DMS 273 (cell line): ENCODE results near the gene TMEM59L.
A peak's percentile ranks its signal among the peaks of the same experiment; 100 is the strongest.

ENCODE experiments used
- DNase-seq: peaks from one replicate; lab custom pipeline; 2025; ENCODE audit not compliant: unreplicated experiment; lab: John Stamatoyannopoulos, UW

Gene TMEM59L

DNA sequence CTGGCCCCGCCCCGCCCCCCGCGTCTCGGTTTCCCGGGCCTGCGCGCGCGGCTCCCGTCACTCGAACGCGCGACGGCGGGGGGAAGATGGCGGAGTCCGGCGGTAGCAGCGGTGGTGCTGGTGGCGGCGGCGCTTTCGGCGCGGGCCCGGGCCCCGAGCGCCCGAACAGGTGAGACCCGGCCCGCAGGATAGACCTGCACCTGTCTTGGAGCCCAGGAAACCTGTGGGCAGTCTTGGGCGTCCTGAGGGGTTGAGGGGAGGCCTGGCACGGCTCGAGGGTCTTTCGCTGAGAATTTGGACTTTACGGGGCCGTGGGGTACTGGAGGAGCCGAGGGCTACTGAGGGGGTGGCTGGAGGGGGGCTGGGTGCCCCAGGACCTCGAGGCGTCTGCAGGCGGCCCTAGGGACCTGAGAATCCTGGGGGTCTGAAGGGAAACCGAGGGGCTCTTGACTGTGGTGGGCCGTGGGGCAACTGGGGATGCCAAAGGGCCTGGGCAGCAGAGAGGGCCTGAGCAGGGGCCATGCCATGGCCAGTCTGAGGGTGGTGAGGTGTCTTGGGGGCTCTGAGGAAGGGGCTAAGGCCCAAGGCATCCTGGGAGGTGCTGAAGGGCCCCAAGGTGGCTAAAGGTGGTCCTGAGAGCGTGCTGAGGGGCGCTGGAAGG, 24.4 kb downstream of the TMEM59L start, which contains the start of gene KLHL26:
Gene KLHL26, plus strand, starts transcription at position 60 of the 661 bp plus-strand sequence. Its CDS starts 27 bp downstream, at position 87.
- no peak for DNase-seq

DNA sequence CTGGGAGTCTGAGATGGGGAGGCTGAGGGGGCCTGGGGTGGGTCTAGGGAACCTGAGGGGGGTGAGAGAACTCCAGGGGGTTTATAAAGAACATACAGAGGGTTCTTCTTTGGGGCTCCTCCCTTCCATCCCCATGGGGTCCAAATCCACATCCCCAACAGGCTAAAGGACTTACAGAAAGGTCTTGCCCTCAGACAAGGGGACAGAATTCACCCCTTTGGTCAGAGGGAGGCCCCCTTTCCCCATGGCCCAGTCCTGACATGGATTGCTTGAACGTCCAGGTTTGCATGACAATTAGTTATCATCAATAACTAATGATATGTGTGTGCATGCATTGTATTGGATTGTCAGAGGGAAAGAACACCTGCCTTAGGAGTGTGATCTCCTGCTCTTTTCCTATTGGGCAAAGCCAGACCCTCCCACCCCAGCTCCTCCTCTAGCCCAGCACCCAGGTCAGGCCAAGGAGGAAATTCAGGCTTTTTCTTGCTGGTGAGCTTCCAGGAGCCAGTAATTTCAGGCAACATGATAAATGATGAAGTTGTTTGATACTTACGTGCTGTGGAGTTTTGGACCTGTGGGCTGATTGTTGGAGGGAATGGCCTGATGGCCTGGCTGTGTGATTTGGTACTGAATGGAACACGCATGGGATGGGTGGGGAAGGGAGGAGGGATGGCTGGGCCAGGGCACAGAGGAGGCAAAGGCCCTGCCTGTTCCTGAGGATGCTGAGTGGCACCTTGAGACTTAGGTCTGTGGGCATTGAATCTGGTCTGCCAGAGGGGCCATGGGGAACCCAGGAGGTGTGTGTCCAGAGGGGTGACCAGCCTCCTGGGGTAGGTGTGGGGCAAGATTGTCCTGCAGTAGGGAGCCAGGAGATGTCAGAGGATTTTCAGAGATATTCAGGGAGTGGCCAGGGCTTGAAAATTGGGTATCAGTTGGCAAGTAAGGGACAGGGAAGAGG, 25.3 kb downstream of the TMEM59L start:
- peak; percentile 41 for DNase-seq

DNA sequence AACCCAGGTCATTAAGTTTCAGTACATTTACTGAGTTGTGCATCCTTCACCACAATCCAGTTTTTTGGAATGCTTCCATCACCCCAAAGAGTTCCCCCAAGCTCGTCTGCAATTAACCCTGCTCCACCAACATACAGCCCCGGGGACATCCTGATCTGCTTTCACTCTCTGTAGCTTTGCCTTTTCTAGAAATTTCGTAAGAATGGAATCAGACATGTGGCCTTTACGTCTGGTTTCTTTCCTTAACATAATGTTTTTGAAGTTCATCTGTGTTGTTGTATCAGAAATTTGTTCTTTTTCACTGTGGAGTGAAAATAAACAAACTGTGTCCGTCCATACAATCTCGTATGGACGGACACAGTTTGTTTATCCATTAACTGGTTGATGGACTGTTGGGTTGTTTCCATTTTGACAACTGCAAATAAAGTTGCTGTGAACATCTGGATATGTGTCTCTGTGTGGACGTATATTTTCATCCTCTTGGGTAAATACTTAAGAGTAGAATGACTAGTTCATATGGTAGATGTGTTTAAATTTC, 27.1 kb downstream of the TMEM59L start:
- DNase-seq: no peak

DNA sequence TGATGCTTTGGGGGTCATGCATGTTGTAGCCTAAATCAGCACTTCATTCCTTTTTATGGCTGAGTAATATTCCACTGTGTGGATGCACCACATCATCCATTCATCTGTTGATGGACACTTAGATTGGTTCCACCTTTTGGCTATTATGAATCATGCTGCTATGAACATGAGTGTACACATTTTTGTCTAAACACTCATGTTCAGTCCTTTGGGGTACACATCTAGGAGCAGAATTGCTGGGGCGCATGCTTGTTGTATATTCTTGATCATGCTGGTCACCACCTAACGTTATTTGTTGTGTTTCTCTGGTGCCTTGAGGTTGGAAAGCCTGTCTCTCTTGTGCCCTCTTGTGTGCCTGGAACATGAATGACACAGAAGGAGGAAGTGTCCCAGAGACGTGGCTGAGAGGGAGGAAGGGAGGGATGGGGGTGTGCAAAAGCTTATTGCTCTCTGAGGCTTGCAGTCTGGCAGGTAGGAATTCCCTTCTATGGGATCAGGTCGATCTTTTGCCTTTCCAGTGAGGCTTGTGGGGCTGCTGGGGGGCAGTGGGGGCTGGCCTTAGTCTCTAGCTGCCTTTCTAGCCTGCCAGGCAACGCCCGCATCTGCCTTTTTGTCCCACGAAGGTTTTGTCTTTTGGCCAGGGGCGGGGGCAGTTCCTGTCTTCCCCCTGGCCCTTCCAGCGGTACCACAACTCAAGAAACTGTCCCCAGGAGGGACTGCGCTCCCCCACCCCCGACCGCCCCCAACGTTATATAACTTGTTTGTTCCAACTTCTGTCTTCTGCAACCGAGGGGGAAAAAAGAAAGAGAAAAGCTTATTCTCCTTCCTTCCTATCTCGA, 31.7 kb downstream of the TMEM59L start:
- no peak for DNase-seq

DNA sequence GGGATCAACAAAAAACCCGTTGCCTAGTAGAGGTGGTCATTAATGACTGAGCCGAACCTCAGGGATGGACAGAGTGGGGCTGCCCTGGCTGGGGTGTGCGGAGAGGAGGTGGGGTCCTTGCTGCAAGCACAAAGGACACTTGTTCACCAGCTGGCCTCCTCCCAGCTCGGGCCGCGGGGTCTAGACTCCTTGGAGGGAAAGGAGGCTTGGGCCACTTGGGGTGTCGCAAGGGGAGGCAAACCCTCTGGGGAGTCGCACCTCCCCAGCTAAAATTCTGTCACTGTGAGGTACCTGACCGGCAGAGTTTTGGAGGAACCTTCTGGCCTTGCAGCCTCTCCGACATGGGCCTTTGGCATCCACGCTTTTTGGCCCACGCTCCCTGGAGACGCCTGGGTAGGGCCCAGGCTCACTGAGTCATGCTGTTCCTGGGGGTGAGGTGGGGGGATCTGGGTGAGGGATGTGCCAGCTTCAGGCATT, 32.4 kb downstream of the TMEM59L start:
- no peak for DNase-seq

DNA sequence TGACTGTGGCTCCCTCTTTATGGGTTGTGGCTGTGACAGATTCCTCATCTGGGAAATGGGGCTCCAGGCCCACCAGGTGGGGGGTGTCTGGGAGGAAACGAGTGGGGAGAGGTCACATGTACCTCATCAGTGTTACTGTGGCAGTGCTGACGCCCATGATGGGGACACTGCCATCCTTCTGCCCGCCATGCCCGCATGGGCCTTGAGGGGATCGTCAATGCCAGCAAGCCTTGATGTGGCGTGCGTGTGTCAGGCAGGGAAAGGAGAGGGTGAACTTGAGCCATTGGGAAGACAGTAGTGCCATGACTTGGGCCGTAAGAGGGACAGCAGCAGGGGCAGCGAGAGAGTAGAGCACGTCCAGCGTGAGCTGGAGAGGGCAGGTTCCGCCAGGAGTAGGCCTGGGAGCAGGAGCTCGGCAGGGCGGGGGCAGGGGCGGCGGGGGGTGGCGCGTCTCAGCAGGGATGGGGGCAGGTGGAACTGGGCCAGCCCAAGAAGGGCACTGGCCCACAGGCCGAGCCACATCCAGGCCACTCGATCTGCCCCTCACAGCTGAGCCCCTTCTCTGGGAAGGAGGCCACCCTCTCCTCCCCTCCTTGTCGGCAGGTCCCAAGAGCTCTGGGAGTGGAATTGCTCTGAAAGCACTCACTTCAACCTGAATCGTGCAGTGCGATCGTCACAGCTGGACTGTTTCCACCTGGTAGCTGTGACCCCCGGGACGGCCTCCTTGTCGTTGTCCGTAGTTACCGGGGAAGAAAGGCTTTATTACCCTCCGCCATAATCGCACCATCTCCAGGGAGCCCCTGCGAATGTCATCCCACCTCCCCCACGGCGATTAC, 34.1 kb downstream of the TMEM59L start:
- no peak for DNase-seq

DNA sequence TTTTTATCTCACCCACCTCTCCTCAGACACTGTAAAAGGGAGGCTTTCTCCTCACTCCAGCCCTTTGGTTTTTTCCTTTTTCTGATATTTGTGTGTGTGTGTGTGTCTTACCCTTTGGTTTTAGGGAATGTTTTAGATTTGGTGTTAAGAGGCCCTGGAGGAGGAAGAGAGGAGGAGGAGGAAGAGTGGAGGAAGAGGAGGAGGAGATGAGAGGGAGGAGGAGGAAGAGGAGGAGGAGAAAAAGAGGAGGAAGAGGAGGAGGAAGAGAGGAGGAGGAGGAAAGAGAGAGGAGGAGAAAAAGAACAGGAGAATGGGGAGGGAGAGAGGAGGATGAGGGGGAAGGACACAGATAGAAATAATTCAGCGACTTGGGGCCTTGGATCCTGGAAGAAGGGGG, 34.7 kb downstream of the TMEM59L start:
- DNase-seq: no peak

DNA sequence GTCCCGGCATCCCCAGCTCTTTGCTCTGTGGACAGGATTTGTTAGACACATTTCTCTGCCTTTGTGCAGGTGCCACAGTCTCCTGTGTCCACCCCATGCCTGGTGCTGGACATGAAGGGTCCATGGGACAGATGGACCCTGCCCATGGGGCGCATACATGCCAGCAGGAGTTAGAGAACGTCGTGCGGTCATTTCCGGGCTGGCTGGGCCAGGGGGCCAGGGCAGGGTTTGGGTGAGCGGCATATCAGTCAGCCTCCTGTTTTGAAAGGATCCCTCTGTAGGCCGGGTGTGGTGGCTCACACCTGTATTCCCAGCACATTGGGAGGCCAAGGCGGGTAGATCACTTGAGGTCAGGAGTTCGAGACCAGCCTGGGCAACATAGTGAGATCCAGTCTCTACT, 35.1 kb downstream of the TMEM59L start:
- no peak for DNase-seq

DNA sequence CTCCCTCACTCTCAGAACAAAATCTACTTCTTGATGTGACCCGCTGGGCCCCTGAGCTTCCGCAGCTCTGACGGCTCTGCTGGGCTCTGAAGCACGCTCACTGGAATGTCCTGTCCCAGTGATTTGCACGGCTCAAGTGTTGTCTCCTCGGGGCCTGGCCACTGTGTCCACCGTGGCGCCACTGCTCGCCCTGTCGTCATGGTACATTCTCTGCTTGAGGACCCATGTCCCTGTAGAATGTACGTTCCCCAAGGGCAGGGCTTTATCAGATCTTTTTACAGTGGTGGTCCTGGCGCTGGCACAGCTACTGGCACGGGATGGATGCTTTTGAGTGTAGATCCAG, 36.3 kb downstream of the TMEM59L start:
- no peak for DNase-seq

DNA sequence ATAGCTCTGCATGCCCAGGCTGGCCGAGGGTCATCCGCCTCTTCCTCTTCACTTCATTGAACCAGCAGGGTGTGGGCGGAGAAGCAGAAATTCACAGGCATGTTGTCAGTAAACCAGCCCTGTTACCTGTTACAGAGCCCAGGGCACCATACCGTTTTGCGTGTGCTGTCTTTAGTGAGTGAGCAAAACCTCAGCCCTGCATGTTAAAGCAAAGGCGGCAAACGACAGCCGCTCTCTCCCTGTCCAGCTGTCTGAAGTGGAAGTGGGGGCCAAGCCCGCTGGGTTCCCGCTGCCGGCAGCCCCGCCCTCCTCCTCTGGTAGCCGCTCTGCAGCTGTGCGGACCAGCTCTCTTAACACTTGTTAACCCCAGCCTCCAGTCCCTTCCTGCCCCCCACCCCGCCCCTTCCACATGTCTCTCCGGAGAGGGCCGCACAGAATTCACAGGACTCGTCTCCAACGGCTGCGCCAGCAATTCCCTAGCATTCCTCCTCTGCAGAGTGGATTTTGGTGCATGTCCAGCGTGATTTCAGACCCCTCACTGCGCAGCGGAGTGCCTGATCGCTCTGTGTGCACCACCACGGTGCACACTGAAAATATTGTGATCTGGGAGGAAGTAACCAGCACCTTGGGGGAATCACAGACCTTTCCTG, 36.8 kb downstream of the TMEM59L start:
- DNase-seq: peak; percentile 66

DNA sequence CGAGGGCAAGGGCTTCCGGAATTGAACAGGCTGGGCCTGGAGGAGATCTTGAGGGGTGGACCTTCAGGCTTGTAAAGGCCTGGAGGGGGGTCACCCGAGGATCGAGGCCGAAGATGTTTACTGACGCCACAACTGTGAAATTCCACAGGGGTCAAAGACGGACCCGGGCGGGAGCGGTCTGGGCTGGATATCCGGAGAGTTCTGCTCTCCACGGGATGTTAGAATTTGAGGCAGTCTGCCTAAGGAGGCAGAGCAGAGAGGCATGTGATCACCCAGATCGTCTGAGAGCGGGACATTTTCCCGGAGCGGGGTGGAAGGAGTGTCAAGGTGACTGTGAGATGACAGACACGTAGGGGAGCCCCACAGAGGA, 37.3 kb downstream of the TMEM59L start:
- DNase-seq: no peak

DNA sequence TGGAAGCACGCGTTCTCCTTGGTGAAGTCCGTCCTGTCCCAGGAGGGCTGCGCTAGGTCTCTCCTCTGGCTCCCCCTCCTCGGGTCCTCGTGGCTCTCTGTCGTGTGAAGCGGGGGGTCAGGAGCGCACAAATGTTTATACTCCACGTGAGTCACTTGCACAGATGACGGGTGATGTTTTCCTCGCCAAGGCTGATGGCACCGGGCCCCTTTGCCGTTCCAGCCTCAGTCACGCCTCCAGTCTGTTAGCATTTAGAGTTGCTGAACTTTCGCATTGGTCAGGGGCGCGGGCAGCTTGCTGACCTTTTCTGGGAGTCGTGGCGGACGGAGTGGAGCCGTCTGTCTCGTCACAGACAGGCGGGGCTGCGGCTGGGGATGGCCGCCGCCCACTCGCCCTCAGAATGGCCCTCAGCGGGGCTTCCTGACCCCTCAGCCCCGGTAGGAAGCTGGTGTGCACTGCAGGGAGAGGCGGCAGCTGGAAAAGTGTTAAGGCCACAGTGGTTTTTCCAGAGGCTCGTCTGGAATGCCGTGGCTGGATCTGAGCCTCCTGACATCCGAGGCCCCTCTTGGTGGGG, 37.9 kb downstream of the TMEM59L start:
- no peak for DNase-seq

DNA sequence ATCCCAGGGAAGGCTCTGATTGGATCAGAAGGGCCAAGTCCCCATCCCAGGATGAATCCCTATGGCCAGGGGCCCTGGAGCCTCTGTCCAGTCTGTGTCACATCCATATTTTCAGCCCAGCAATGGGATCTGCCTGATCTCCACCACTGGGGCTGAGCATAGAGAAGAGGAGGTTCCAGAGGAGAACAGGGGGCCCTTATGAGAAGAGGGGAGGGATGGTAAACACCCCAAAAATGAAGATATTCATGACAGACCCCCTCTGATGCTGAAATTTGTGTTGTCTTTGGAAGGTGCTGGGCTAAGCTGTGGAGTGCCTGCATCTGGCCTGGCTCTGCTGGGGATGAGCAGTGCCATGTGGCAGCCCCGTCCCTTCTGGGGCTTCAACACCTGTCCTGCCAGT, 38.6 kb downstream of the TMEM59L start:
- no peak for DNase-seq

DNA sequence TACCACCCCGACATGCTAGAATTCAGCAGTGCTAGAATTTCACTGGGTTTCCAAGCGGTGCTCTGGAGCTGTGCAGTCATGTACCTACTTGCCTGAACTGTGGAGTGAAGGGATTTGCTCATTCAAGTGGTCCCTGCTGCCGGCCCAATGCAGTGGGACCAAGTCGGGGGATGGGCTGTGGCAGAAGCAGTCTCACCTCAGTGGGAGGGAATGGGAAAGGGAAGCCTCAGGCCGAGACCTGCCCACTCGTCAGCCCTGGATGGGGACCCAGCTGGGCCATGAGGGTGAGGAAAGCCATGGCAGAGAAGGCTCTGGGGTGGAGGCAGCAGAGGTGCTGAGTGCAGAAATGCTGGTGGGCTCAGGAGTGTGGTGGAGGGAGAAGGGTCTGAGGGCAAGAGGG, 39.1 kb downstream of the TMEM59L start:
- DNase-seq: peak; percentile 58

DNA sequence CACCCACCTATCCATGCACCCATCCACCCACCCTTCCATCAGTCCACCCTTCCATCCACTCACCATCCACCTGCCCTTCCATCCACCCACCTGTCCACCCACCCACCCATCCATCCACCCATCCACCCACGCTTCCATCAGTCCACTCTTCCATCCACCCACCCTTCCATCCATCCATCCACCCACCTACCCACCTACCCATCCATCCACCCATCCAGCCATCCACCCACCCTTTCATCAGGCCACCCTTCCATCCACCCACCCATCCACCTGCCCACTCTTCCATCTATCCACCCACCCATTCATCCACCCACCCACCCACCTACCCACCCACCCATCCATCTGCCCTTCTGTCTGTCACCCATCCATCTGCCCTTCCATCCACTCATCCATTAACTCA, 41.2 kb downstream of the TMEM59L start:
- no peak for DNase-seq

DNA sequence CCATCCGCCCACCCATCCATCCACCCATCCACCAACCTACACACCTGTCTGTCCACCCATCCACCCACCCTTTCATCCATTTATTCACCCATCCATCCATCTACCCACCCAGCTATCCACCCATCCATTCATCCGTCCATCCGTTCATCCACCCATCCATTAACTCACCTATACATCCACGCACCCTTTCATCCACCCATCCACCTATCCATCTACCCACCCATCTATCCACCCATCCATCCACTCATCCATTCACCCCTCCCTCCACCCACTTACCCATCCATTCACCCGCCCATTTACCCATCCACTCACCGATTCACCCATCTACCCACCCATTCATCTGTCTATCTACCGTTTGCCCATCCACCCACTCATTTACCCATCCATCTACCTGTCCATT, 41.8 kb downstream of the TMEM59L start:
- DNase-seq: no peak

DNA sequence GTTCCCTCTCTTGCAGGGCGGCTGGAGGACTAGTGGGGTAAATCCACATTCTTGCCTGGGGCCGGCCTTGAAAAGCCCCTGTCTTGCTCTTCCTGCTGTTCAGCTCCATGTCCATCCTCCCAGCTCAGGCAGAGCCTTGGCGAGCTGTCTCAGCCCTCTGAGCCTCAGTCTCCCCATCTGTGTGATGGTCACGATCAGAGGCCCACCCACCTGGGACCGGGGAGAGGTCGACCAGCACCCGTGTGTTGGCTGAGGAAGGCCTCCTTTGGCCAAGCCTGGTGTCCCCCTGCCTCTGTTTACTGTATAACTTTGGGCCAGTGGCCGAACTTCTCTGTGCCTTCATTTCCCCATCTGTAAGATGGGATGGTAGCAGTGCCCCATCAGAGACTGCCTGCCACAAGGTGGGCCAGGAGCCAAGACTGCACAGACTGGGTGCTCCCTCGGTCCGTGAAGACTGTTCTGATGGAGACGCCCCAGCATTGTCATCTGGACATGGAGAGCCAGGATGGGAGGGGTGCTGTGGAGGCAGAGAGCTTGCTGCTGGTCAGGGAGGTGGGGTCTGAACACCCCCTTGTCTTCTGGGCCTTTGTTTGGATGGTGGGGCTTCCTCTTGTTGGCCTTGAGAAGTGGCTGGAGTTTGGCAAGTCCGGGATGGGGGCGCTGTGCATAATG, 42.6 kb downstream of the TMEM59L start:
- no peak for DNase-seq

DNA sequence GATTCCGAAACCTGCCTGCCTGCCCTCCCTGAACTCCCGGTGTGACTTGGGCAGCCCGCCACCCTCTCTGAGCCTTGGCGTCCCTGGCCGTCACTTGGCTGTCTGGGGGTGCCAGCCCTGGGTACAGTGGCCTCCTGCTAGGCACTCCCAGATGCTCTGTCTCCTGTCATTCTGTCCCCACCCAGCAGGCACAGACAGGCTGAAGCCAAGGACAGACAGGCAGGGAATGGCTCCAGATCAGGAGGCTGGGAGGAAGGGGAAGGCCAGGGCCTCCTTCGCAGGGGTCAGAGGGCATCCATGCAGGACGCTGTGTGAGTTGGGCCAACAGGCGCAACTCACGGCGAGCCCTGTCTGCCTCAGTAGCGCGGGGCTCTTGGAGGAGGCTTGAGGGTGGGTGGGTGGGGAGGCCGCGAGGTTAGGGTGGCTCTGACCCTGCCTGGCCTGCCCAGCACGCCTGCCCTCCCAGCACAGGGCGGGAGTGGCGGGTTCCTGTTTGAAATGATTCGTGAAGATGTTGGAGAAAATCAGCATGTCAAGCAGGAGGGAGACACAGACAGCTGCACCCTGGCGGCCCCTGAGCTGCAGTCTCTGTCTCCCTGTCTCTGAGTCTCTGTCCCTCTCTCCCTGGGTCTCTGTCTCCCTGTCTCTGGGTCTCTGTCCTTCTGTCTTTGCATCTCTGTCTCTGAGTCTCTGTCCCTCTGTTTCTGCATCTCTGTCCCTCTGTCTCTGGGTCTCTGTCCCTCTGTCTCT, 43.8 kb downstream of the TMEM59L start:
- no peak for DNase-seq
